ENCODE data around the gene FOXE3.

Gene FOXE3

GRCh38 chr1:47465605-47466004 lies 49.5 kb downstream of the FOXE3 start:
- H4K20me1 ChIP-seq (ENCODE audit: control insufficient read depth, insufficient read depth, low read depth, low read length): no peaks in the 10 kb centered on the region
- no peak overlapping the region for H3K27ac ChIP-seq (ENCODE audit: low read depth, low read length)
- no peaks in the 10 kb centered on the region for H3K79me2 ChIP-seq (ENCODE audit: control insufficient read depth, low read length)
- no peak overlapping the region for H3K4me2 ChIP-seq (ENCODE audit: low read length)
- no peak overlapping the region for H3K4me3 ChIP-seq (ENCODE audit: low read length)
- no peak for TF ChIP-seq CTCF (IDR thresholded peaks at IDR 0.05; ENCODE audit: low read depth, low read length, poor library complexity, severe bottlenecking)
- no peak for TF ChIP-seq EZH2phosphoT487 (IDR thresholded peaks at IDR 0.05; ENCODE audit: borderline replicate concordance, low read length)
- H3K9me2 ChIP-seq (replicated peaks; ENCODE audit: control insufficient read depth, low read length): no peaks in the 10 kb centered on the region
- no peaks in the 10 kb centered on the region for H3F3A ChIP-seq (ENCODE audit: control insufficient read depth, insufficient read depth)
- H3K36me3 ChIP-seq (ENCODE audit: control insufficient read depth, low read length): no peaks in the 10 kb centered on the region
- H3K27me3 ChIP-seq (ENCODE audit: control insufficient read depth, low read length): peaks cover 6% of the 10 kb centered on the region; the same call in 1 of the 2 replicates
- no peaks in the 10 kb centered on the region for H3K4me1 ChIP-seq (ENCODE audit: control insufficient read depth, low read length)
- no peaks in the 10 kb centered on the region; the same call in 1 of the 2 replicates for H3K9me3 ChIP-seq (ENCODE audit: control insufficient read depth, insufficient read depth, low read length)
